Activated CD4-positive, alpha-beta T cell treated with anti-CD3 and anti-CD28 coated beads, Interleukin-2, amount 10 ng/mL, durations not matched to agents 7 days and 5 days (primary cell): ENCODE results near the gene FAAH2. TPM values are rescaled to one million over a fixed set of nuclear protein-coding genes. Genes with fewer than 3 reads are reported as not detected.

Experiments
- CTCF ChIA-PET: fragments of 350-600 bp; sonication (Branson Sonifier 250); formaldehyde crosslinking; loops from one replicate; lab custom pipeline; 2021; ENCODE audit warnings: antibody characterized with exemption; lab: Charles Lee
- POLR2A ChIA-PET: fragments of 350-600 bp; sonication (Branson Sonifier 250); formaldehyde crosslinking; loops from one replicate; lab custom pipeline; 2021; ENCODE audit warnings: antibody characterized with exemption; lab: Charles Lee
- DNase-seq: peaks from one replicate; pipeline ENCODE4 v3.0.0-alpha.2; 2020
- H3K27ac Mint-ChIP-seq: one replicate; pipeline ENCODE4 v1.8.0; 2021; ENCODE audit warnings: mild to moderate bottlenecking, moderate library complexity, mixed read lengths
- H3K27me3 Mint-ChIP-seq: one replicate; pipeline ENCODE4 v1.8.0; 2021; ENCODE audit warnings: mixed read lengths
- H3K36me3 Mint-ChIP-seq: one replicate; pipeline ENCODE4 v1.8.0; 2021; ENCODE audit warnings: low read depth, mixed read lengths
- H3K4me1 Mint-ChIP-seq: one replicate; pipeline ENCODE4 v1.8.0; 2021; ENCODE audit warnings: mixed read lengths
- H3K4me3 Mint-ChIP-seq: one replicate; pipeline ENCODE4 v1.8.0; 2021; ENCODE audit warnings: mild to moderate bottlenecking, moderate library complexity, mixed read lengths
- H3K9me3 Mint-ChIP-seq: one replicate; pipeline ENCODE4 v1.8.0; 2021; ENCODE audit warnings: mixed read lengths
- total RNA-seq, 2 experiments: library from RNA; stranded (reverse); gene quantifications; one replicate each; pipeline ENCODE4 v1.2.3, GENCODE V29; 2021

Gene FAAH2
- total RNA-seq, 2 experiments from 2014 or later: 1.4 to 1.9 TPM

GRCh38 chrX:57406149-57406548, 119.6 kb downstream of the FAAH2 start:
- Mint-ChIP-seq H3K27ac (no peak overlapping the region), H3K9me3 (peaks cover 6% of the 10 kb centered on the region), H3K4me1 (no peaks in the 10 kb centered on the region), H3K36me3 (no peaks in the 10 kb centered on the region), H3K4me3 (no peak overlapping the region), H3K27me3 (no peaks in the 10 kb centered on the region)
- CTCF ChIA-PET: interaction anchor here (1.3 to 1.4 kb wide), 2 partner anchors 12 to 23 kb away, joined by 3 read pairs; no protein-coding TSS in a partner anchor
- POLR2A ChIA-PET: no interaction called here
- DNase-seq: no peak

GRCh38 chrX:57417827-57418226, 131.3 kb downstream of the FAAH2 start:
- H3K9me3 Mint-ChIP-seq: peaks cover 4% of the 10 kb centered on the region
- POLR2A ChIA-PET: no interaction called here
- no peak overlapping the region for H3K27ac Mint-ChIP-seq
- no peaks in the 10 kb centered on the region for H3K4me1 Mint-ChIP-seq
- H3K36me3 Mint-ChIP-seq: no peaks in the 10 kb centered on the region
- DNase-seq: no peak
- H3K27me3 Mint-ChIP-seq: no peaks in the 10 kb centered on the region
- CTCF ChIA-PET: interaction anchor here (0.6 to 1.0 kb wide), 2 partner anchors 12 to 224 kb away, joined by 3 to 5 read pairs; no protein-coding TSS in a partner anchor
- H3K4me3 Mint-ChIP-seq: no peak overlapping the region

GRCh38 chrX:57422289-57422688, 135.8 kb downstream of the FAAH2 start:
- Mint-ChIP-seq H3K27me3 (no peaks in the 10 kb centered on the region), H3K4me3 (no peak overlapping the region), H3K36me3 (no peaks in the 10 kb centered on the region), H3K27ac (no peak overlapping the region), H3K9me3 (peaks cover 5% of the 10 kb centered on the region), H3K4me1 (no peaks in the 10 kb centered on the region)
- CTCF ChIA-PET: interaction anchor here (0.6 kb wide), 1 partner anchor 11 kb away, joined by 5 read pairs; no protein-coding TSS in a partner anchor
- DNase-seq: no peak
- POLR2A ChIA-PET: no interaction called here

- ChIA-PET CTCF (interaction anchor here (1.5 kb wide), 1 partner anchor 12 kb away, joined by 3 read pairs; no protein-coding TSS in a partner anchor), POLR2A (no interaction called here)
- Mint-ChIP-seq H3K4me1 (no peaks in the 10 kb centered on the region), H3K27ac (no peak overlapping the region), H3K36me3 (no peaks in the 10 kb centered on the region), H3K9me3 (peaks cover 5% of the 10 kb centered on the region), H3K27me3 (no peaks in the 10 kb centered on the region), H3K4me3 (no peak overlapping the region)
- DNase-seq: no peak
Measured at GRCh38 chrX:57422790-57423189, 136.3 kb downstream of the FAAH2 start.

- Mint-ChIP-seq H3K4me3 (no peak overlapping the region), H3K27me3 (no peaks in the 10 kb centered on the region), H3K36me3 (no peaks in the 10 kb centered on the region)
Measured at GRCh38 chrX:57445076-57445475, 158.6 kb downstream of the FAAH2 start.

GRCh38 chrX:57445832-57446231, 159.3 kb downstream of the FAAH2 start:
- ChIA-PET POLR2A (no interaction called here), CTCF (no interaction called here)
- no peaks in the 10 kb centered on the region for H3K36me3 Mint-ChIP-seq
- no peaks in the 10 kb centered on the region for H3K4me1 Mint-ChIP-seq
- H3K9me3 Mint-ChIP-seq: no peaks in the 10 kb centered on the region
- no peak overlapping the region for H3K4me3 Mint-ChIP-seq
- no peak for DNase-seq
- no peak overlapping the region for H3K27ac Mint-ChIP-seq
- no peaks in the 10 kb centered on the region for H3K27me3 Mint-ChIP-seq

More at GRCh38 chrX:57445076-57445475, 158.6 kb downstream of the FAAH2 start:
- Mint-ChIP-seq H3K4me1 (no peaks in the 10 kb centered on the region), H3K9me3 (no peaks in the 10 kb centered on the region), H3K27ac (no peak overlapping the region)
- POLR2A ChIA-PET: no interaction called here
- DNase-seq: no peak
- CTCF ChIA-PET: interaction anchor here (1.6 kb wide), 1 partner anchor 8 kb away, joined by 7 read pairs; no protein-coding TSS in a partner anchor

GRCh38 chrX:57447856-57448255, 161.3 kb downstream of the FAAH2 start:
- Mint-ChIP-seq H3K9me3 (no peaks in the 10 kb centered on the region), H3K36me3 (no peaks in the 10 kb centered on the region), H3K27me3 (no peaks in the 10 kb centered on the region), H3K4me1 (no peaks in the 10 kb centered on the region), H3K27ac (no peak overlapping the region), H3K4me3 (no peak overlapping the region)
- ChIA-PET CTCF (interaction anchor here (0.6 kb wide), 1 partner anchor 389 kb away, joined by 4 read pairs; no protein-coding TSS in a partner anchor), POLR2A (no interaction called here)
- no peak for DNase-seq

- no peak overlapping the region for H3K27ac Mint-ChIP-seq
- no peaks in the 10 kb centered on the region for H3K27me3 Mint-ChIP-seq
- POLR2A ChIA-PET: no interaction called here
- DNase-seq: no peak
- no peaks in the 10 kb centered on the region for H3K9me3 Mint-ChIP-seq
- H3K4me3 Mint-ChIP-seq: no peak overlapping the region
- CTCF ChIA-PET: no interaction called here
- peaks cover 2% of the 10 kb centered on the region for H3K4me1 Mint-ChIP-seq
- H3K36me3 Mint-ChIP-seq: no peaks in the 10 kb centered on the region
Measured at GRCh38 chrX:57451426-57452020, 165.0 kb downstream of the FAAH2 start.

- ChIA-PET POLR2A (no interaction called here), CTCF (interaction anchor here (0.8 to 1.5 kb wide), 2 partner anchors 10 to 472 kb away, joined by 3 to 7 read pairs; no protein-coding TSS in a partner anchor)
- DNase-seq: peak; percentile 30
- Mint-ChIP-seq H3K9me3 (no peaks in the 10 kb centered on the region), H3K27me3 (peaks cover 2% of the 10 kb centered on the region), H3K4me1 (peaks cover 2% of the 10 kb centered on the region), H3K4me3 (no peak overlapping the region), H3K27ac (peak overlapping the region; percentile 31), H3K36me3 (no peaks in the 10 kb centered on the region)
Measured at GRCh38 chrX:57453901-57454300, 167.4 kb downstream of the FAAH2 start.

GRCh38 chrX:57481514-57481913, 195.0 kb downstream of the FAAH2 start:
- CTCF ChIA-PET: no interaction called here
- POLR2A ChIA-PET: no interaction called here
- H3K36me3 Mint-ChIP-seq: peaks cover 2% of the 10 kb centered on the region
- peaks cover 8% of the 10 kb centered on the region for H3K9me3 Mint-ChIP-seq
- no peak overlapping the region for H3K4me3 Mint-ChIP-seq
- no peak overlapping the region for H3K27ac Mint-ChIP-seq
- no peaks in the 10 kb centered on the region for H3K4me1 Mint-ChIP-seq
- DNase-seq: no peak
- no peaks in the 10 kb centered on the region for H3K27me3 Mint-ChIP-seq

- Mint-ChIP-seq H3K4me1 (no peaks in the 10 kb centered on the region), H3K27ac (no peak overlapping the region), H3K9me3 (no peaks in the 10 kb centered on the region), H3K36me3 (no peaks in the 10 kb centered on the region), H3K4me3 (no peak overlapping the region), H3K27me3 (no peaks in the 10 kb centered on the region)
- CTCF ChIA-PET: no interaction called here
- DNase-seq: no peak
- POLR2A ChIA-PET: no interaction called here
Measured at GRCh38 chrX:57516491-57516890, 230.0 kb downstream of the FAAH2 start.

- DNase-seq: no peak
- H3K4me1 Mint-ChIP-seq: no peaks in the 10 kb centered on the region
- H3K36me3 Mint-ChIP-seq: no peaks in the 10 kb centered on the region
- CTCF ChIA-PET: no interaction called here
- H3K27me3 Mint-ChIP-seq: peaks cover 3% of the 10 kb centered on the region
- POLR2A ChIA-PET: no interaction called here
- H3K9me3 Mint-ChIP-seq: no peaks in the 10 kb centered on the region
- no peak overlapping the region for H3K4me3 Mint-ChIP-seq
- H3K27ac Mint-ChIP-seq: no peak overlapping the region
Measured at GRCh38 chrX:57519578-57520118, 233.1 kb downstream of the FAAH2 start.

GRCh38 chrX:57528670-57529255, 242.3 kb downstream of the FAAH2 start:
- Mint-ChIP-seq H3K9me3 (no peaks in the 10 kb centered on the region), H3K4me3 (no peak overlapping the region), H3K36me3 (no peaks in the 10 kb centered on the region), H3K27me3 (no peaks in the 10 kb centered on the region), H3K4me1 (no peaks in the 10 kb centered on the region), H3K27ac (no peak overlapping the region)
- ChIA-PET POLR2A (no interaction called here), CTCF (no interaction called here)
- no peak for DNase-seq
